ENCODE data around the gene KRTAP19-5.

DNA sequence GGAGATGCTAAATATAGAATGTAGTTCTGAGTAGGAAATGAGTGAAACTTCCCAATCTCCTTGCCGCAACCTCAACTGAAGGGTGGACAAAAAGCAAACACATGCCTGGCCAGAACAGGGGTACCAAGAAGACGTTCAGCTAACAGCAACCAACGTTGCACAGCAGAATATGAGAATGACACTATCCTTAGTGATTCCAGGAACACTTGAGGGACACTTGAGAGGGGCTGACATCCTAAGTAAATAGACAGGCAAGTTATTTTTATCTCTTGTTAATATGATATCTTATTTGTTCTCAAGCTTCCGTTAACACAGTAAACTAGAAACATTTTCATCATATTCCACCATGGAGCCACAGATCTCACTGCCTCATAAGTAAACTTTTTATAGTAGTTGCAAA, 22.7 kb downstream of the KRTAP19-5 start:
- TF ChIP-seq, protein P1, sequence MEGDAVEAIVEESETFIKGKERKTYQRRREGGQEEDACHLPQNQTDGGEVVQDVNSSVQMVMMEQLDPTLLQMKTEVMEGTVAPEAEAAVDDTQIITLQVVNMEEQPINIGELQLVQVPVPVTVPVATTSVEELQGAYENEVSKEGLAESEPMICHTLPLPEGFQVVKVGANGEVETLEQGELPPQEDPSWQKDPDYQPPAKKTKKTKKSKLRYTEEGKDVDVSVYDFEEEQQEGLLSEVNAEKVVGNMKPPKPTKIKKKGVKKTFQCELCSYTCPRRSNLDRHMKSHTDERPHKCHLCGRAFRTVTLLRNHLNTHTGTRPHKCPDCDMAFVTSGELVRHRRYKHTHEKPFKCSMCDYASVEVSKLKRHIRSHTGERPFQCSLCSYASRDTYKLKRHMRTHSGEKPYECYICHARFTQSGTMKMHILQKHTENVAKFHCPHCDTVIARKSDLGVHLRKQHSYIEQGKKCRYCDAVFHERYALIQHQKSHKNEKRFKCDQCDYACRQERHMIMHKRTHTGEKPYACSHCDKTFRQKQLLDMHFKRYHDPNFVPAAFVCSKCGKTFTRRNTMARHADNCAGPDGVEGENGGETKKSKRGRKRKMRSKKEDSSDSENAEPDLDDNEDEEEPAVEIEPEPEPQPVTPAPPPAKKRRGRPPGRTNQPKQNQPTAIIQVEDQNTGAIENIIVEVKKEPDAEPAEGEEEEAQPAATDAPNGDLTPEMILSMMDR (IDR thresholded peaks at IDR 0.05) = no peak
- no peak for TF ChIP-seq POLR2A (IDR thresholded peaks at IDR 0.05)

Data from heart left ventricle (tissue), 13 donors.